CD4-positive, CD25-positive, alpha-beta regulatory T cell (primary cell): ENCODE results near the gene COQ7. TPM values are rescaled to one million over a fixed set of nuclear protein-coding genes. Genes with fewer than 3 reads are reported as not detected.

Source experiments
- ATAC-seq, 2 donors: fragments of 150-1000 bp; cut with Tn5 transposase; one replicate each; pipeline ENCODE4 v1.10.0; 2021; ENCODE audit warnings: low read depth in 2 of 2, moderate number of reproducible peaks in 2 of 2, moderate library complexity in 1 of 2
- DNase-seq, 3 donors: peaks; one replicate each; pipeline versions ENCODE4 v3.0.0 to v3.0.0-alpha.2; 2012 to 2022; ENCODE audit warnings: mixed read lengths in 1 of 3
- H3K27ac ChIP-seq: one replicate; pipeline ENCODE4 v1.7.0; 2013; ENCODE audit warnings: mild to moderate bottlenecking, low read length; ENCODE audit not compliant: insufficient read depth, poor library complexity, severe bottlenecking
- H3K27me3 ChIP-seq: one replicate; pipeline ENCODE4 v1.7.0; 2013; ENCODE audit warnings: low read length; ENCODE audit not compliant: control insufficient read depth, insufficient read depth
- H3K36me3 ChIP-seq: one replicate; pipeline ENCODE4 v1.7.0; 2013; ENCODE audit warnings: mild to moderate bottlenecking, low read length, moderate library complexity; ENCODE audit not compliant: control insufficient read depth, insufficient read depth
- H3K4me1 ChIP-seq: 2 replicates; pipeline ENCODE4 v1.7.0; 2013; ENCODE audit warnings: mild to moderate bottlenecking, low read length; ENCODE audit not compliant: insufficient read depth, control insufficient read depth, poor library complexity, severe bottlenecking
- H3K4me3 ChIP-seq: one replicate; pipeline ENCODE4 v1.7.0; 2013; ENCODE audit warnings: low read depth, mild to moderate bottlenecking, low read length, moderate library complexity
- H3K9me3 ChIP-seq, 2 experiments: 1 replicate in 1 of 2; 2 replicates in 1 of 2; pipeline ENCODE4 v1.7.0; 2013; ENCODE audit warnings: low read length in 2 of 2, mild to moderate bottlenecking in 1 of 2, moderate library complexity in 1 of 2; ENCODE audit not compliant: control insufficient read depth in 2 of 2
- H3K27ac Mint-ChIP-seq, 3 donors: one replicate each; pipeline ENCODE4 v1.8.0; 2020 to 2022; ENCODE audit warnings: mild to moderate bottlenecking in 3 of 3, mixed read lengths in 3 of 3, moderate library complexity in 2 of 3
- H3K27me3 Mint-ChIP-seq: one replicate; pipeline ENCODE4 v1.8.0; 2022; ENCODE audit warnings: mild to moderate bottlenecking, mixed read lengths
- H3K36me3 Mint-ChIP-seq: one replicate; pipeline ENCODE4 v1.8.0; 2020; ENCODE audit warnings: mixed read lengths
- H3K4me1 Mint-ChIP-seq, 4 donors: one replicate each; pipeline ENCODE4 v1.8.0; 2020 to 2022; ENCODE audit warnings: mixed read lengths in 4 of 4, mild to moderate bottlenecking in 1 of 4
- H3K4me3 Mint-ChIP-seq, 4 donors: one replicate each; pipeline ENCODE4 v1.8.0; 2020 to 2022; ENCODE audit warnings: mild to moderate bottlenecking in 4 of 4, mixed read lengths in 4 of 4, moderate library complexity in 3 of 4
- H3K9me3 Mint-ChIP-seq, 7 donors: one replicate each; pipeline ENCODE4 v1.8.0; 2020 to 2022; ENCODE audit warnings: mixed read lengths in 7 of 7, mild to moderate bottlenecking in 3 of 7, moderate library complexity in 2 of 7
- polyA plus RNA-seq, 4 donors: library from polyadenylated mRNA; unstranded; fragments of 300-500 nt; fragmentation: Illumina TruSeq; gene quantifications; one replicate each; pipeline ENCODE4 v1.2.3, GENCODE V29; 2021
- total RNA-seq: library from RNA; stranded (reverse); gene quantifications from one replicate; pipeline ENCODE4 v1.2.3, GENCODE V29; 2022

COQ7 gene
- total and polyA plus RNA-seq, 5 donors from 2014 or later, result 13.1 to 19.3 (median 18.2) TPM

DNA sequence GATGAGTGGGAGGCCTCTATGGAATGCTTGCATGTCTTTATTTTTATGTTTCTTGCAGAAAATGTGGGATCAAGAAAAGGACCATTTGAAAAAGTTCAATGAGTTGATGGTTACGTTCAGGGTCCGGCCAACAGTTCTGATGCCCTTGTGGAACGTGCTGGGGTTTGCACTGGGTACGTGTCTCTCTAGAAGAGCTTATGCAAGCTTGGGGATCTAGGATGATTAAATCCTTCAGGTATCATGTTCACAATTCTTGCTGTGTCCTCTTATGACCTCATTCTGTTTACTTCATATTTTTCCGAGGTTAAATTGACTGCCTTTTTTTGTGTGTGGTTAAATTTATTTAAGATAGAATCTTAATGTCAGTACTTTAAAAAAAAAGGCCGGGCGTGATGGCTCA lies 6.4 kb downstream of the COQ7 start:
- H3K4me3 Mint-ChIP-seq, result no peak overlapping the region
- peaks cover 29% of the 10 kb centered on the region for H3K36me3 Mint-ChIP-seq
- no peak overlapping the region for H3K27ac Mint-ChIP-seq
- H3K27me3 Mint-ChIP-seq, result no peaks in the 10 kb centered on the region
- Histone ChIP-seq H3K4me1 (no peaks in the 10 kb centered on the region), H3K36me3 (peaks cover 28% of the 10 kb centered on the region), H3K9me3 (no peaks in the 10 kb centered on the region), H3K27me3 (no peaks in the 10 kb centered on the region), H3K4me3 (no peak overlapping the region), H3K27ac (no peak overlapping the region)
- no peak for DNase-seq
- H3K9me3 Mint-ChIP-seq, result no peaks in the 10 kb centered on the region
- peaks cover 0 to 10% (median 2%) of the 10 kb centered on the region in 4 donors for H3K4me1 Mint-ChIP-seq
- ATAC-seq, result no peak

GRCh38 chr16:19075511-19075910 lies 8.1 kb downstream of the COQ7 start:
- peaks cover 0 to 5% (median 2%) of the 10 kb centered on the region in 4 donors for H3K4me1 Mint-ChIP-seq
- no peak overlapping the region for H3K27ac ChIP-seq
- no peaks in the 10 kb centered on the region for H3K4me1 ChIP-seq
- DNase-seq, result no peak
- no peaks in the 10 kb centered on the region for H3K9me3 ChIP-seq
- H3K36me3 Mint-ChIP-seq, result peaks cover 35% of the 10 kb centered on the region
- peaks cover 33% of the 10 kb centered on the region for H3K36me3 ChIP-seq
- no peak overlapping the region for H3K4me3 ChIP-seq
- H3K9me3 Mint-ChIP-seq, result no peaks in the 10 kb centered on the region
- no peaks in the 10 kb centered on the region for H3K27me3 Mint-ChIP-seq
- H3K27me3 ChIP-seq, result no peaks in the 10 kb centered on the region
- H3K4me3 Mint-ChIP-seq, result peak overlapping the region in 1 of 4 donors; percentile 44
- ATAC-seq, result no peak
- H3K27ac Mint-ChIP-seq, result no peak overlapping the region

DNA sequence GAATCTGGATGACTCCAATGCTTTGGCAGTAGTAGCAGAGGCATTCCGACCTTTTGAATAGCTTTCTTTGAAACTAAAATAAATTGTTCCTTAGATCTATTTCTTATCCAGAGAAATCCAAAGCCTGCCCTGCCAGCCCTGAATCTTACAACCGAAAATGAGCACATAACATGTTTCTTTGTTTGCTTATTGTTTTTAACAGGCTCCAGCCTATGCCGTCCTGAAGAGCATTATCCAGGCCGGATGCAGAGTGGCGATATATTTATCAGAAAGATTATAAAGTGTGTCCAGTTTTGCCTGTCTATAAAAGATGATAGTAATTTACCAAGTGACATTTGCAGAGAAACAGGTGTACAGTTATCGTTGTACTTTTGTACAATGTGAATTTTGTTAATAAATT lies 10.5 kb downstream of the COQ7 start:
- no peak for ATAC-seq
- H3K27me3 ChIP-seq, result no peaks in the 10 kb centered on the region

GRCh38 chr16:19083670-19084069 lies 16.3 kb downstream of the COQ7 start:
- H3K27ac ChIP-seq, result no peak overlapping the region
- H3K4me3 ChIP-seq, result no peak overlapping the region
- peaks cover 3% of the 10 kb centered on the region for H3K27me3 ChIP-seq
- Mint-ChIP-seq H3K27ac (no peak overlapping the region), H3K4me1 (peaks cover 0 to 4% (median 1%) of the 10 kb centered on the region in 4 donors), H3K4me3 (no peak overlapping the region), H3K27me3 (peaks cover 24% of the 10 kb centered on the region), H3K36me3 (peaks cover 18% of the 10 kb centered on the region), H3K9me3 (peaks cover 0 to 3% (median 0%) of the 10 kb centered on the region in 7 donors)
- peaks cover 12% of the 10 kb centered on the region for H3K36me3 ChIP-seq
- ATAC-seq (no peak), DNase-seq (no peak)
- peaks cover 9% of the 10 kb centered on the region for H3K4me1 ChIP-seq
- H3K9me3 ChIP-seq, result peaks cover 0 to 3% of the 10 kb centered on the region in 2 experiments

More for the DNA sequence above, 10.5 kb downstream of the COQ7 start:
- Histone ChIP-seq H3K9me3 (peaks cover 0 to 3% of the 10 kb centered on the region in 2 experiments), H3K36me3 (peaks cover 39% of the 10 kb centered on the region), H3K4me3 (no peak overlapping the region), H3K27ac (no peak overlapping the region), H3K4me1 (no peaks in the 10 kb centered on the region)
- Mint-ChIP-seq H3K4me3 (no peak overlapping the region), H3K27me3 (no peaks in the 10 kb centered on the region), H3K27ac (peak overlapping the region in 1 of 3 donors; percentile 14), H3K36me3 (peaks cover 42% of the 10 kb centered on the region), H3K4me1 (no peaks in the 10 kb centered on the region), H3K9me3 (no peaks in the 10 kb centered on the region)
- DNase-seq, result no peak

- Histone ChIP-seq H3K9me3 (peaks cover 0 to 3% of the 10 kb centered on the region in 2 experiments), H3K4me3 (no peak overlapping the region), H3K4me1 (peaks cover 9% of the 10 kb centered on the region), H3K27me3 (peaks cover 3% of the 10 kb centered on the region), H3K36me3 (peaks cover 8% of the 10 kb centered on the region), H3K27ac (no peak overlapping the region)
- DNase-seq (no peak), ATAC-seq (no peak)
- H3K36me3 Mint-ChIP-seq, result peaks cover 14% of the 10 kb centered on the region
- no peak overlapping the region for H3K27ac Mint-ChIP-seq
- peaks cover 25% of the 10 kb centered on the region for H3K27me3 Mint-ChIP-seq
- peaks cover 0 to 3% (median 0%) of the 10 kb centered on the region in 7 donors for H3K9me3 Mint-ChIP-seq
- no peak overlapping the region for H3K4me3 Mint-ChIP-seq
- peaks cover 0 to 4% (median 1%) of the 10 kb centered on the region in 4 donors for H3K4me1 Mint-ChIP-seq
Observed at GRCh38 chr16:19084139-19084538, 16.7 kb downstream of the COQ7 start.

- H3K9me3 ChIP-seq, result peaks cover 0 to 3% of the 10 kb centered on the region in 2 experiments
- H3K36me3 Mint-ChIP-seq, result peaks cover 12% of the 10 kb centered on the region
- peaks cover 9% of the 10 kb centered on the region for H3K4me1 ChIP-seq
- H3K9me3 Mint-ChIP-seq, result peaks cover 0 to 3% (median 0%) of the 10 kb centered on the region in 7 donors
- peaks cover 6% of the 10 kb centered on the region for H3K36me3 ChIP-seq
- H3K27ac ChIP-seq, result no peak overlapping the region
- peaks cover 0 to 4% (median 1%) of the 10 kb centered on the region in 4 donors for H3K4me1 Mint-ChIP-seq
- H3K4me3 ChIP-seq, result no peak overlapping the region
- H3K4me3 Mint-ChIP-seq, result no peak overlapping the region
- peaks cover 3% of the 10 kb centered on the region for H3K27me3 ChIP-seq
- no peak for DNase-seq
- no peak overlapping the region for H3K27ac Mint-ChIP-seq
- H3K27me3 Mint-ChIP-seq, result peaks cover 25% of the 10 kb centered on the region
- no peak for ATAC-seq
Observed at GRCh38 chr16:19084879-19085278, 17.5 kb downstream of the COQ7 start.

- Mint-ChIP-seq H3K4me1 (peaks cover 0 to 4% (median 1%) of the 10 kb centered on the region in 4 donors), H3K9me3 (peaks cover 0 to 3% (median 0%) of the 10 kb centered on the region in 7 donors), H3K4me3 (no peak overlapping the region), H3K27ac (no peak overlapping the region), H3K27me3 (peaks cover 28% of the 10 kb centered on the region), H3K36me3 (peaks cover 9% of the 10 kb centered on the region)
- Histone ChIP-seq H3K9me3 (peaks cover 0 to 3% of the 10 kb centered on the region in 2 experiments), H3K36me3 (peaks cover 5% of the 10 kb centered on the region), H3K27ac (no peak overlapping the region), H3K27me3 (peaks cover 3% of the 10 kb centered on the region), H3K4me1 (peaks cover 9% of the 10 kb centered on the region), H3K4me3 (no peak overlapping the region)
- DNase-seq (no peak), ATAC-seq (no peak)
Observed at GRCh38 chr16:19085679-19086200, 18.3 kb downstream of the COQ7 start.
